HG02571 (cell line): ENCODE data around the gene CD200R1L.

Experiments used
- ATAC-seq: cut with Tn5 transposase; IDR thresholded peaks from one replicate; pipeline ENCODE4 v1.9.1; 2021; ENCODE audit warnings: mild to moderate bottlenecking, moderate library complexity; ENCODE audit not compliant: unreplicated experiment

CD200R1L gene

GRCh38 chr3:112822064-112823055, 24.3 kb downstream of the CD200R1L start:
- ATAC-seq, result no peak

- no peak for ATAC-seq
Measured at GRCh38 chr3:112818289-112818688, 28.4 kb downstream of the CD200R1L start.

- no peak for ATAC-seq
Measured at GRCh38 chr3:112817797-112818196, 28.9 kb downstream of the CD200R1L start.

GRCh38 chr3:112817271-112817670, 29.4 kb downstream of the CD200R1L start:
- ATAC-seq, result no peak

- no peak for ATAC-seq
Measured at GRCh38 chr3:112815981-112816380, 30.7 kb downstream of the CD200R1L start.

GRCh38 chr3:112814266-112814665, 32.4 kb downstream of the CD200R1L start:
- no peak for ATAC-seq

GRCh38 chr3:112813723-112814171, 32.9 kb downstream of the CD200R1L start:
- ATAC-seq, result peak; percentile 72

- no peak for ATAC-seq
Measured at GRCh38 chr3:112813016-112813415, 33.6 kb downstream of the CD200R1L start.

- no peak for ATAC-seq
Measured at GRCh38 chr3:112811917-112812660, 34.6 kb downstream of the CD200R1L start.

- no peak for ATAC-seq
Measured at GRCh38 chr3:112811131-112811884, 35.4 kb downstream of the CD200R1L start.

GRCh38 chr3:112810561-112810960, 36.1 kb downstream of the CD200R1L start:
- no peak for ATAC-seq

- ATAC-seq, result no peak
Measured at GRCh38 chr3:112808136-112808535, 38.5 kb downstream of the CD200R1L start.

- ATAC-seq, result no peak
Measured at GRCh38 chr3:112807685-112808084, 39.0 kb downstream of the CD200R1L start.

GRCh38 chr3:112806903-112807302, 39.8 kb downstream of the CD200R1L start:
- no peak for ATAC-seq

- no peak for ATAC-seq
Measured at GRCh38 chr3:112805126-112805525, 41.5 kb downstream of the CD200R1L start.

- no peak for ATAC-seq
Measured at GRCh38 chr3:112804021-112804420, 42.6 kb downstream of the CD200R1L start.

GRCh38 chr3:112803467-112803866, 43.2 kb downstream of the CD200R1L start:
- no peak for ATAC-seq

- no peak for ATAC-seq
Measured at GRCh38 chr3:112802338-112802737, 44.3 kb downstream of the CD200R1L start.

- no peak for ATAC-seq
Measured at GRCh38 chr3:112799946-112800345, 46.7 kb downstream of the CD200R1L start.

- no peak for ATAC-seq
Measured at GRCh38 chr3:112794622-112795172, 52.0 kb downstream of the CD200R1L start.
